Osteoblast (primary cell): ENCODE data around the gene SHFL. TPM values are rescaled to one million over a fixed set of nuclear protein-coding genes. Genes with fewer than 3 reads are reported as not detected.

Experiments used
- DNase-seq: peaks from one replicate; pipeline ENCODE4 v3.0.0; 2011; ENCODE audit warnings: low spot score, mixed read lengths; ENCODE audit not compliant: insufficient read length; ENCODE audit errors: missing footprints
- H2AFZ ChIP-seq: 2 replicates; pipeline ENCODE4 v1.6.0; 2011; ENCODE audit warnings: mild to moderate bottlenecking, low read length
- H3K27ac ChIP-seq: 2 replicates; pipeline ENCODE4 v1.5.1; 2011; ENCODE audit warnings: mild to moderate bottlenecking, low read depth, low read length, moderate library complexity
- H3K27me3 ChIP-seq: 2 replicates; pipeline ENCODE4 v1.6.0; 2012; ENCODE audit warnings: mild to moderate bottlenecking, control low read depth, inconsistent platforms, low read length, moderate library complexity; ENCODE audit not compliant: insufficient read depth
- H3K36me3 ChIP-seq: 2 replicates; pipeline ENCODE4 v1.5.1; 2011; ENCODE audit warnings: mild to moderate bottlenecking, low read length, control low read depth, moderate library complexity; ENCODE audit not compliant: insufficient read depth
- H3K4me1 ChIP-seq: 2 replicates; pipeline ENCODE4 v1.5.1; 2011; ENCODE audit warnings: mild to moderate bottlenecking, low read length, control low read depth, moderate library complexity; ENCODE audit not compliant: insufficient read depth
- H3K4me2 ChIP-seq: 2 replicates; pipeline ENCODE4 v1.6.0; 2011; ENCODE audit warnings: mild to moderate bottlenecking, low read length; ENCODE audit not compliant: insufficient read depth
- H3K4me3 ChIP-seq: fragments of 200-600 bp; sonication (generic); 3 replicates; pipeline ENCODE4 v1.5.1; 2012; ENCODE audit warnings: mild to moderate bottlenecking, low read length, inconsistent platforms; ENCODE audit not compliant: insufficient read depth
- H3K79me2 ChIP-seq: 2 replicates; pipeline ENCODE4 v1.6.0; 2012; ENCODE audit warnings: mild to moderate bottlenecking, low read length, control low read depth, inconsistent platforms; ENCODE audit not compliant: insufficient read depth
- H3K9me3 ChIP-seq: 2 replicates; pipeline ENCODE4 v1.5.1; 2011; ENCODE audit warnings: low read depth, low read length, control low read depth
- H4K20me1 ChIP-seq: 2 replicates; pipeline ENCODE4 v1.6.0; 2012; ENCODE audit warnings: mild to moderate bottlenecking, low read length, control low read depth; ENCODE audit not compliant: insufficient read depth
- CTCF ChIP-seq: IDR thresholded peaks from 2 replicates; pipeline ENCODE4 v1.5.1; 2011; ENCODE audit warnings: mild to moderate bottlenecking, low read depth, low read length, moderate library complexity; ENCODE audit errors: extremely low read depth
- small RNA-seq: library from RNA; depleted of rRNA; stranded (forward); fragments of <200 nt; gene quantifications from one replicate; pipeline ENCODE3, GENCODE V24; 2012
- total RNA-seq: library from RNA; depleted of rRNA; stranded (reverse); fragments of >200 nt; gene quantifications from 2 replicates; pipeline ENCODE4 v1.2.3, GENCODE V29; 2012

SHFL gene
- total RNA-seq, 1 donor, result 22.4 TPM

DNA sequence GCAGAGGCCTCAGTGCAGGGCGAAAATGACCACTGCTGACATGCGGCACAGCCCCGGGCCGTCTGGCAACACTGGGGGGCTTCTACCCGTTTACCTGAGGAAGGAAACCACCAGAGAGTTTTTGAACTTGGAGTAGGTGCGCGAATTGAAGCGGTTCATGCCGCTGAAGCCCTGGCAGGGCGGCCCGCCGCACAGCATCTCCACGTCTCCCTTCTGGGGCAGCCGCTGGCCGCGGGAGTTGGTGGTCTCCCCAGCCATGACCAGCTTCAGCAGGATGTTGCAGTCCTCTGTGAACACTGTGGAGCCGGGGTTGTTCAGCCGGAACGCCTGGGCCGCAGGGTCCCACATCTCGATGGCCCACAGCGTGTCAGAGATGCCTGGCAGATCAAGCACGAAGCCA is 53.8 kb downstream of the SHFL start:
- Histone ChIP-seq H3K79me2 (no peaks in the 10 kb centered on the region), H3K36me3 (peaks cover 86% of the 10 kb centered on the region), H2AFZ (no peak overlapping the region), H3K4me1 (no peaks in the 10 kb centered on the region), H3K4me2 (no peak overlapping the region), H3K9me3 (no peaks in the 10 kb centered on the region), H4K20me1 (no peaks in the 10 kb centered on the region), H3K27me3 (no peaks in the 10 kb centered on the region), H3K4me3 (no peak overlapping the region), H3K27ac (no peak overlapping the region)
- DNase-seq, result peak; percentile 65
- no peak for TF ChIP-seq CTCF

DNA sequence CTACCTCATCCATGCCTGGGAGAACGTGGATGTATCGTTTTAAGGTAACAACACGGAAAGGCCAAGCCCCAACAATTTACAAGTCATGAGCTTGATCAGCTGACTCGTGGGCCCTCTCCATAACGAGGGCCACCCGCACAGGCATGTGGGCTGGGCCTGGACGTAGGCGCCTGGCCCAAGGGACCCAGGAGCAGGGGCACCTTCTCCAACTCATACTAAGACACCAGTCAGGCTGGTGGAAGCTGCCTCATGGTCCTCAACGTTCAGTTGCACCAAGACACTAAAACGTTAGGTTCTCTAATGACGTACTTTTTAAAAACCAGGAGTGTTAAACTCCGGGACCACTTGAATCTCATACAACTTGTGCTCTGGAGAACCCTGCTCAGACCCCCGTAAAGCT is 55.4 kb downstream of the SHFL start:
- Histone ChIP-seq H3K4me2 (no peak overlapping the region), H3K4me3 (no peak overlapping the region), H3K4me1 (no peaks in the 10 kb centered on the region), H3K36me3 (peaks cover 92% of the 10 kb centered on the region), H3K27ac (no peak overlapping the region), H4K20me1 (no peaks in the 10 kb centered on the region), H3K9me3 (no peaks in the 10 kb centered on the region), H2AFZ (no peak overlapping the region), H3K79me2 (no peaks in the 10 kb centered on the region), H3K27me3 (no peaks in the 10 kb centered on the region)
- TF ChIP-seq CTCF, result no peak
- DNase-seq, result peak; percentile 71

GRCh38 chr19:10141973-10142372 is 55.9 kb downstream of the SHFL start:
- peaks cover 94% of the 10 kb centered on the region for H3K36me3 ChIP-seq

More at GRCh38 chr19:10141973-10142372, 55.9 kb downstream of the SHFL start:
- H3K27ac ChIP-seq, result no peak overlapping the region
- H3K9me3 ChIP-seq, result no peaks in the 10 kb centered on the region
- H3K79me2 ChIP-seq, result no peaks in the 10 kb centered on the region
- peak; percentile 72 for DNase-seq
- H3K4me1 ChIP-seq, result no peaks in the 10 kb centered on the region
- no peaks in the 10 kb centered on the region for H3K27me3 ChIP-seq
- H3K4me2 ChIP-seq, result no peak overlapping the region
- H2AFZ ChIP-seq, result no peak overlapping the region
- no peak for TF ChIP-seq CTCF
- no peaks in the 10 kb centered on the region for H4K20me1 ChIP-seq
- no peak overlapping the region for H3K4me3 ChIP-seq

Small RNAs within 50 kb of the gene (small RNA-seq; reads per million reads assigned to genes)
- gene MIR5589 (not detected), gene SNORD105 (14.9 reads per million, percentile 93 among the genes with 10 or more reads in this experiment), gene SNORD105B (171 reads per million, percentile 97 among the genes with 10 or more reads in this experiment)

Other genes starting within 250 kb of the SHFL start
- 0.29 and 0.72 TPM in 2 replicates for gene OLFM2, start 149.8 kb upstream of the SHFL start, total RNA-seq
- gene COL5A3, start 75.8 kb upstream of the SHFL start, total RNA-seq, result 9.1 and 14.8 TPM in 2 replicates
- not detected in 2 replicates for gene RDH8, start 72.8 kb upstream of the SHFL start, total RNA-seq
- not detected in 2 replicates for gene ANGPTL6, start 16.4 kb downstream of the SHFL start, total RNA-seq
- 19.2 and 20.9 TPM in 2 replicates for gene PPAN, start 20.0 kb downstream of the SHFL start, total RNA-seq
- 2.1 and 2.2 TPM in 2 replicates for gene P2RY11, start 25.4 kb downstream of the SHFL start, total RNA-seq
- gene EIF3G, start 33.6 kb downstream of the SHFL start, total RNA-seq, result 226 and 252 TPM in 2 replicates
- 24.2 and 33.7 TPM in 2 replicates for gene DNMT1, start 108.6 kb downstream of the SHFL start, total RNA-seq
- 9.4 and 14.1 TPM in 2 replicates for gene S1PR2, start 145.0 kb downstream of the SHFL start, total RNA-seq
- 37.1 and 37.3 TPM in 2 replicates for gene MRPL4, start 165.9 kb downstream of the SHFL start, total RNA-seq
- gene ICAM1, start 184.8 kb downstream of the SHFL start, total RNA-seq, result 25.6 and 35.5 TPM in 2 replicates
- gene ICAM4, start 200.6 kb downstream of the SHFL start, total RNA-seq, result under 0.01 and 0.29 TPM in 2 replicates
- gene ICAM5, start 203.6 kb downstream of the SHFL start, total RNA-seq, result under 0.01 TPM in 1 of 2 replicates, not detected in the other
- gene ZGLP1, start 223.5 kb downstream of the SHFL start, total RNA-seq, result 0.59 and 0.72 TPM in 2 replicates
- gene FDX2, start 229.7 kb downstream of the SHFL start, total RNA-seq, result 14.7 and 17.7 TPM in 2 replicates
- 8.0 TPM in 2 replicates for gene RAVER1, start 247.2 kb downstream of the SHFL start, total RNA-seq